H1 (cell line): Measurements from ENCODE around the gene MRPL4. TPM values are rescaled to one million over a fixed set of nuclear protein-coding genes. Genes with fewer than 3 reads are reported as not detected.

ENCODE experiments used
- CTCF ChIA-PET: fragments of 300-600 bp; sonication (Branson Sonifier 250); formaldehyde crosslinking; loops from one replicate; lab custom pipeline; 2021; ENCODE audit not compliant: partially characterized antibody; lab: Charles Lee
- POLR2A ChIA-PET: fragments of 300-600 bp; sonication (Branson Sonifier 250); formaldehyde crosslinking; loops from one replicate; lab custom pipeline; 2021; ENCODE audit warnings: inconsistent platforms; ENCODE audit not compliant: partially characterized antibody; lab: Charles Lee
- DNase-seq, 2 experiments: peaks; one replicate each; pipeline versions ENCODE4 v3.0.0 to v3.0.0-alpha.2; 2010 to 2022; ENCODE audit warnings: low spot score in 2 of 2, low read depth in 1 of 2, mixed read lengths in 1 of 2
- FAIRE-seq: peaks from 2 replicates; lab custom pipeline; 2011; peaks lifted over from hg19 to GRCh38; lab: Jason Lieb, UNC
- H2AFZ ChIP-seq: 2 replicates; pipeline ENCODE4 v1.8.1; 2012; ENCODE audit warnings: low read length, inconsistent platforms
- H2AK5ac ChIP-seq: 2 replicates; pipeline ENCODE4 v1.6.1; 2013; ENCODE audit warnings: low read depth, low read length
- H2BK120ac ChIP-seq: replicated peaks from 2 replicates; pipeline ENCODE3; 2013; ENCODE audit warnings: low read depth, low read length, inconsistent platforms
- H2BK12ac ChIP-seq: 2 replicates; pipeline ENCODE4 v1.6.1; 2013; ENCODE audit warnings: low read depth, low read length
- H2BK15ac ChIP-seq: 2 replicates; pipeline ENCODE4 v1.6.1; 2013; ENCODE audit warnings: low read length
- H2BK20ac ChIP-seq: 2 replicates; pipeline ENCODE4 v1.6.1; 2013; ENCODE audit warnings: low read length
- H2BK5ac ChIP-seq: 2 replicates; pipeline ENCODE4 v1.6.1; 2013; ENCODE audit warnings: low read depth, low read length
- H3K14ac ChIP-seq: 2 replicates; pipeline ENCODE4 v1.6.1; 2013; ENCODE audit warnings: inconsistent platforms; ENCODE audit not compliant: insufficient read length
- H3K18ac ChIP-seq: 2 replicates; pipeline ENCODE4 v1.6.1; 2013; ENCODE audit warnings: low read length; ENCODE audit errors: extremely low read depth
- H3K23ac ChIP-seq: 2 replicates; pipeline ENCODE4 v1.6.1; 2013; ENCODE audit warnings: inconsistent platforms; ENCODE audit not compliant: insufficient read length
- H3K23me2 ChIP-seq: 2 replicates; pipeline ENCODE4 v1.6.1; 2013; ENCODE audit warnings: low read depth, low read length
- H3K27ac ChIP-seq: 2 replicates; pipeline ENCODE4 v1.6.1; 2011; ENCODE audit warnings: low read depth, low read length, inconsistent platforms
- H3K27me3 ChIP-seq, 4 experiments: replicated peaks in 1 of 4; 1 replicate in 1 of 4; 2 replicates in 3 of 4; pipeline versions ENCODE4 v1.6.1 to v1.8.1; 2011 to 2013; ENCODE audit warnings: low read length in 3 of 4, mild to moderate bottlenecking in 3 of 4, inconsistent platforms in 2 of 4, mixed read lengths in 2 of 4, moderate library complexity in 1 of 4; ENCODE audit not compliant: control insufficient read depth in 3 of 4, insufficient read depth in 3 of 4; ENCODE audit errors: extremely low read depth in 1 of 4
- H3K36me3 ChIP-seq, 4 experiments: 2 replicates each; pipeline versions ENCODE4 v1.6.1 to v1.8.1; 2011 to 2013; ENCODE audit warnings: mild to moderate bottlenecking in 4 of 4, low read length in 3 of 4, moderate library complexity in 2 of 4, control low read depth in 1 of 4, inconsistent platforms in 1 of 4; ENCODE audit not compliant: insufficient read depth in 4 of 4, control insufficient read depth in 2 of 4
- H3K4ac ChIP-seq: replicated peaks from 2 replicates; pipeline ENCODE3; 2013; ENCODE audit warnings: low read length, low read depth, mixed read lengths, inconsistent platforms; ENCODE audit not compliant: insufficient read length
- H3K4me1 ChIP-seq, 4 experiments: replicated peaks in 1 of 4; 1 replicate in 1 of 4; 2 replicates in 3 of 4; pipeline versions ENCODE4 v1.6.1 to v1.8.1; 2011 to 2013; ENCODE audit warnings: low read length in 3 of 4, inconsistent platforms in 2 of 4, mixed read lengths in 1 of 4; ENCODE audit not compliant: insufficient read depth in 4 of 4, control insufficient read depth in 3 of 4
- H3K4me2 ChIP-seq, 2 experiments: 2 replicates each; pipeline versions ENCODE4 v1.6.1 to v1.8.1; 2011 to 2013; ENCODE audit warnings: low read depth in 2 of 2, low read length in 2 of 2, control low read depth in 1 of 2, inconsistent platforms in 1 of 2, mild to moderate bottlenecking in 1 of 2; ENCODE audit not compliant: insufficient read depth in 1 of 2
- H3K4me3 ChIP-seq, 4 experiments: fragments of 200-600, 300-600 bp in 1 of 4; sonication (generic), shearing (Covaris generic), sonication (Bioruptor Twin) in 1 of 4; 2 replicates each; pipeline versions ENCODE4 v1.5.1 to v1.8.1; 2011 to 2016; ENCODE audit warnings: low read length in 4 of 4, low read depth in 3 of 4, control low read depth in 2 of 4, inconsistent platforms in 2 of 4, mild to moderate bottlenecking in 2 of 4, mixed read lengths in 1 of 4, moderate library complexity in 1 of 4; ENCODE audit not compliant: insufficient read depth in 2 of 4; ENCODE audit errors: extremely low read depth in 1 of 4
- H3K56ac ChIP-seq: replicated peaks from 2 replicates; pipeline ENCODE3; 2013; ENCODE audit warnings: low read depth, mild to moderate bottlenecking, mixed read lengths, low read length, inconsistent platforms; ENCODE audit not compliant: insufficient read length
- H3K79me1 ChIP-seq: 2 replicates; pipeline ENCODE4 v1.6.1; 2013; ENCODE audit warnings: low read depth, low read length, control low read depth
- H3K79me2 ChIP-seq, 2 experiments: 2 replicates each; pipeline versions ENCODE4 v1.6.1 to v1.8.1; 2012 to 2013; ENCODE audit warnings: low read length in 2 of 2, mild to moderate bottlenecking in 2 of 2, inconsistent platforms in 1 of 2; ENCODE audit not compliant: insufficient read depth in 2 of 2, control insufficient read depth in 1 of 2
- H3K9ac ChIP-seq, 4 experiments: replicated peaks in 1 of 4; 1 replicate in 1 of 4; 2 replicates in 3 of 4; pipeline versions ENCODE4 v1.6.1 to v1.8.1; 2011 to 2013; ENCODE audit warnings: low read depth in 3 of 4, low read length in 3 of 4, control low read depth in 2 of 4, mild to moderate bottlenecking in 2 of 4, moderate library complexity in 2 of 4, inconsistent platforms in 1 of 4; ENCODE audit errors: extremely low read depth in 1 of 4
- H3K9me3 ChIP-seq, 2 experiments: 2 replicates each; pipeline versions ENCODE4 v1.6.1 to v1.8.1; 2012 to 2013; ENCODE audit warnings: mild to moderate bottlenecking in 2 of 2, moderate library complexity in 2 of 2, control low read depth in 1 of 2, inconsistent platforms in 1 of 2, low read depth in 1 of 2, low read length in 1 of 2, mixed read lengths in 1 of 2; ENCODE audit not compliant: insufficient read depth in 2 of 2
- H4K20me1 ChIP-seq, 2 experiments: replicated peaks in 1 of 2; 2 replicates each; pipeline versions ENCODE3 to v1.8.1; 2011 to 2013; ENCODE audit warnings: inconsistent platforms in 2 of 2, low read length in 2 of 2, mild to moderate bottlenecking in 1 of 2; ENCODE audit not compliant: insufficient read depth in 2 of 2, control insufficient read depth in 1 of 2
- H4K5ac ChIP-seq: 2 replicates; pipeline ENCODE4 v1.6.1; 2013; ENCODE audit warnings: low read length, low read depth, mixed read lengths, inconsistent platforms; ENCODE audit not compliant: insufficient read length
- H4K8ac ChIP-seq: 2 replicates; pipeline ENCODE4 v1.8.0; 2013; ENCODE audit warnings: mild to moderate bottlenecking, moderate library complexity, low read length, inconsistent platforms; ENCODE audit not compliant: insufficient read depth; ENCODE audit errors: extremely low read depth
- H4K91ac ChIP-seq: replicated peaks from 2 replicates; pipeline ENCODE3; 2013; ENCODE audit warnings: low read length, mixed read lengths, inconsistent platforms; ENCODE audit not compliant: insufficient read length
- CREB1 ChIP-seq: IDR thresholded peaks from 2 replicates; pipeline ENCODE4 v1.6.1; 2012; ENCODE audit warnings: inconsistent platforms
- EZH2 ChIP-seq: fragments of 200-600 bp; sonication (generic); IDR thresholded peaks from 2 replicates; pipeline ENCODE4 v1.7.1; 2012; ENCODE audit warnings: low read depth, mild to moderate bottlenecking, moderate library complexity, low read length, inconsistent platforms; ENCODE audit not compliant: severe bottlenecking
- GTF2F1 ChIP-seq: IDR thresholded peaks from 2 replicates; pipeline ENCODE4 v1.6.1; 2012; ENCODE audit warnings: low read depth, low read length, improper control_type of control experiment, borderline replicate concordance
- KDM4A ChIP-seq: IDR thresholded peaks from one replicate; pipeline ENCODE4 v1.7.1; 2012; ENCODE audit warnings: low read depth, mild to moderate bottlenecking, moderate library complexity, low read length, inconsistent platforms; ENCODE audit not compliant: severe bottlenecking
- NANOG ChIP-seq: IDR thresholded peaks from 2 replicates; pipeline ENCODE4 v1.6.1; 2011; ENCODE audit warnings: low read length, low read depth, mild to moderate bottlenecking, inconsistent platforms; ENCODE audit not compliant: insufficient read depth, poor library complexity, severe bottlenecking
- POLR2A ChIP-seq, 2 experiments: IDR thresholded peaks; 1 replicate in 1 of 2; 2 replicates in 1 of 2; pipeline ENCODE4 v1.6.1; 2011; ENCODE audit warnings: low read depth in 2 of 2, low read length in 2 of 2, mild to moderate bottlenecking in 2 of 2; ENCODE audit errors: control extremely low read depth in 1 of 2
- RNF2 ChIP-seq: fragments of 200-900, 300-1000 bp; sonication (generic); IDR thresholded peaks from 2 replicates; pipeline ENCODE4 v1.7.1; 2016; ENCODE audit warnings: borderline replicate concordance, low read depth, mild to moderate bottlenecking, antibody characterized with exemption, low read length; ENCODE audit not compliant: poor library complexity, severe bottlenecking; ENCODE audit errors: missing control alignments
- SIN3A ChIP-seq, 2 experiments: IDR thresholded peaks in 1 of 2; conservative IDR thresholded peaks in 1 of 2; 2 replicates each; pipeline ENCODE4 v1.6.1; 2011 to 2012; ENCODE audit warnings: low read length in 2 of 2, improper control_type of control experiment in 1 of 2, low read depth in 1 of 2, mild to moderate bottlenecking in 1 of 2
- SP1 ChIP-seq: IDR thresholded peaks from 2 replicates; pipeline ENCODE4 v1.6.1; 2011; ENCODE audit warnings: low read depth, low read length
- TAF7 ChIP-seq: optimal IDR thresholded peaks from 2 replicates; pipeline ENCODE3; 2011; ENCODE audit warnings: low read depth, mild to moderate bottlenecking, inconsistent platforms, low read length, moderate library complexity, borderline replicate concordance
- WGBS, 2 experiments: shearing (Covaris generic) in 1 of 2; methylation state at CpG; one replicate each; pipeline versions ENCODE4 v1.1.6 to v1.1.7; 2013 to 2015; ENCODE audit warnings: low lambda C conversion rate in 2 of 2, mixed read lengths in 2 of 2, inconsistent platforms in 1 of 2, low coverage in 1 of 2, missing lambda C conversion rate in 1 of 2; ENCODE audit not compliant: insufficient replicate concordance in 2 of 2, insufficient coverage in 1 of 2, insufficient read length in 1 of 2; ENCODE audit errors: extremely low coverage in 1 of 2, missing lambda C conversion rate in 1 of 2; 5-methylcytosine and 5-hydroxymethylcytosine counted together
- polyA plus RNA-seq, 7 experiments: library from polyadenylated mRNA; depleted of rRNA in 3 of 7; stranded (reverse) in 5 of 7; unstranded in 2 of 7; fragments of >200 nt in 5 of 7; fragments of 200-250 nt in 2 of 7; gene quantifications; 1 replicate in 5 of 7; 2 replicates in 1 of 7; 4 replicates in 1 of 7; pipeline versions ENCODE4 v1.2.1 to v1.2.3, GENCODE V29; 2011 to 2013; ENCODE audit warnings: missing spikeins in 2 of 7, mixed read lengths in 2 of 7
- total RNA-seq: library from RNA; stranded (reverse); fragmentation: NEBNext Ultra II Directional; extraction: Animal tissue kit (Norgen Biotek cat#: 25700); gene quantifications from 2 replicates; pipeline ENCODE4 v1.2.1, GENCODE V29; 2021

Gene MRPL4
- total and polyA plus RNA-seq, 2 of the 8 experiments (the other 6 are each of a cell fraction or from before 2014, with no cell fraction given) = 82.3 to 187 TPM

DNA sequence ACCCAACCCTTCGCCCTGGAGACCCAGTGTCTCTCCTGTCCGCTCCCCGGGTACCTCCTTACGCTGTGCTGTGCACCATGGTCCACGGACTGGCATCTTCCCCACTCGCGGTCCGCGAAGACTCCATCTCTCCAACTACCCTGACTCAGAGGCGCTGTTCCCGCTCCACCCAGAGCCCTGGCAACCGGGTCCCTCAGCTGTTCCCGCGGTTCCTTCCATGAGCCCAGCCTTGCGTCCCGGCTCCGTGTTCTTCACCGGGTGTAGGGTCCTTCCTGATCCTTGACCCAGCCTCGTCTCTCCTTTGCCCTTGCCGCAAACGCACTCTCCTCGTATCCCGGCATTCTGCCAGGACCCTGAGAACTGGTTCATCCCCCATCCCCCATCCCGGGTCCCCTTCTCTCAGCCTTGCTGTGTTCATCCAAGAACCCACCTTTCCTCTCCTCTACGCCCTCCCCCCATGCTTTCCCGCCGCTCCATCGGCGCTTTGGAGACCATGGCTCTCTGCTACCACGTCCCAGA, 38.4 kb downstream of the MRPL4 start:
- FAIRE-seq = no peak
- H3K36me3 ChIP-seq = no peaks in the 10 kb centered on the region
- no peak overlapping the region for H3K23ac ChIP-seq
- H3K27ac ChIP-seq = no peak overlapping the region
- no peak overlapping the region for H3K56ac ChIP-seq
- H2AFZ ChIP-seq = no peak overlapping the region
- H4K5ac ChIP-seq = no peak overlapping the region
- no peak overlapping the region for H4K91ac ChIP-seq
- peaks cover 0 to 26% of the 10 kb centered on the region in 2 experiments for H4K20me1 ChIP-seq
- H3K23me2 ChIP-seq = peaks cover 31% of the 10 kb centered on the region; the same call in 1 of the 2 replicates
- no peak overlapping the region for H2AK5ac ChIP-seq
- H3K18ac ChIP-seq = no peak overlapping the region; the same call in 1 of the 2 replicates
- H2BK12ac ChIP-seq = peak overlapping the region; percentile 72
- H2BK120ac ChIP-seq = no peak overlapping the region
- no peak overlapping the region for H4K8ac ChIP-seq
- peak overlapping the region; percentile 38 to 67 (median 60); a peak in 7 of 8 replicates for H3K4me3 ChIP-seq
- no peaks in the 10 kb centered on the region for H3K9me3 ChIP-seq
- no peaks in the 10 kb centered on the region for H3K79me1 ChIP-seq
- 4% methylated on average over 30 of the region's 30 CpGs; no CpG with 5 or more reads in 1 of the 2 experiments for WGBS, 2 experiments
- H2BK20ac ChIP-seq = no peak overlapping the region
- H3K4me2 ChIP-seq = peak overlapping the region; percentile 81 to 100
- 0 out of 2 replicates have a peak overlapping the region, but pooled peaks have one; percentile 12 for H2BK5ac ChIP-seq
- no peak overlapping the region for H3K4ac ChIP-seq
- ChIA-PET POLR2A (interaction anchor here (0.6 to 3.4 kb wide), 8 partner anchors 8 to 52 kb away, joined by 3 to 15 read pairs (median 4); partner anchors contain the start of genes FDX2, ICAM1, MRPL4 and RAVER1), CTCF (interaction anchor here (1.4 to 11.6 kb wide), 10 partner anchors 8 to 126 kb away, joined by 3 to 94 read pairs (median 6); partner anchors contain the start of genes ICAM1 and ZGLP1)
- peaks cover 56 to 85% (median 75%) of the 10 kb centered on the region in 4 experiments for H3K27me3 ChIP-seq
- peak overlapping the region in 1 of 4 experiments; percentile 28; a peak in 1 of 7 replicates for H3K9ac ChIP-seq
- H3K14ac ChIP-seq = no peak overlapping the region
- no peak overlapping the region; the same call in 1 of the 2 replicates for H2BK15ac ChIP-seq
- peak in 1 of 2 experiments; percentile 81 for DNase-seq
- H3K79me2 ChIP-seq = no peaks in the 10 kb centered on the region
- peaks cover 0 to 43% (median 22%) of the 10 kb centered on the region in 4 experiments; a peak in 6 of 7 replicates for H3K4me1 ChIP-seq
- TF ChIP-seq NANOG (no peak), TAF7 (no peak), SIN3A (conservative IDR thresholded peaks at IDR 0.05 in 1 of 2, IDR thresholded peaks at IDR 0.05 in 1 of 2; ENCODE audit: low read depth in 1 of 2, low read length in 2 of 2) (0 out of 4 replicates have a peak, but pooled peaks of 1 of the 2 experiments have one; percentile 19), KDM4A (peak; percentile 45), POLR2A (IDR thresholded peaks at IDR 0.05; ENCODE audit: control extremely low read depth in 1 of 2, low read depth in 2 of 2, low read length in 2 of 2) (no peak), CREB1 (peak; percentile 17; the same call in 1 of the 2 replicates), SP1 (0 out of 2 replicates have a peak, but pooled peaks have one; percentile 26), EZH2 (peak; percentile 65), GTF2F1 (no peak), RNF2 (peak; percentile 14)
